ENCODE data around the gene FASTKD1.

FASTKD1 gene

DNA sequence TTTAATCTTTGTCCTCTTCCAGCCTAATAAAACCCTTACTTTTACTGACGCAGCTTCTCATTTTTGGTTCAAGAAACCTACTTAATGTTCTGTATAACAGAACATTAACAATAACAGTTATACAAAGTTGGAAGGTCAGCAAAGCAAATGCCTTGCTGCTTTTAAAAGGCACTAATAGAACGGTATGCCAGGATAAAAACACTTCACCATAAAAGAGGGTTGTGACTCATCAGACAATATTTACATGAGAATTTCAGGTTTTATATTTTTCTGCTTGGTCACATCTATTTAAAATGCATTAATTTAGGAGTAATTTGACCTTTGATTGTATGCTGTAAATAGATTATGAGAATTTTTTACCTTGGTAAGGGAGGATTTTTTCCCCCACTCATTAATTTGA is 61.1 kb downstream of the FASTKD1 start:
- 85 to 95% methylated on average over 2 of the region's 2 CpGs for WGBS, 2 experiments
- Histone ChIP-seq H3K4me3 (ENCODE audit: insufficient read depth, low read depth, low read length) (no peak overlapping the region), H3K27ac (ENCODE audit: insufficient read depth, low read depth, low read length, poor library complexity, severe bottlenecking) (no peak overlapping the region)

DNA sequence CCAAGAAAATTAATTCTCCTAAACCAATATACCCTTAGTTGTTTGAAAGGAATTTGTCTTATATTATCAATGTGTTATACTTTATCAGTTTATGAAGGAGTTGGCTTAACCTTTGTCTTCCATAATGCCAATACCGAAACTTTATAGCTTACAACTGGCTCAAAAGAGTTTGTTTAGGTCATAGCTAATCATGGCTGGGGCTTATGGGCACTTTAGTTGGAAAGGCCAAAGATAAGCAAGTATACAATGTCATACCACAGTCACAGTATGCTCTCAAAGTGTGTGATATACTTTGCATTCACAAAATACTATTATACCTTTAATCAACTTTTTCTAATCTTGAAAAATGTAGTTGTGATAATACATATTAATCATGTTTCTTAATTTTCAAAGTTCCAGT is 61.8 kb downstream of the FASTKD1 start:
- WGBS, 2 experiments: 94 to 100% methylated on average over 1 of the region's 1 CpG
- Histone ChIP-seq H3K9me3 (ENCODE audit: control insufficient read depth, low read length) (no peaks in the 10 kb centered on the region), H3K4me1 (ENCODE audit: control insufficient read depth, insufficient read depth, low read length) (peaks cover 6% of the 10 kb centered on the region), H3K4me3 (ENCODE audit: insufficient read depth, low read depth, low read length) (no peak overlapping the region), H3K27ac (ENCODE audit: insufficient read depth, low read depth, low read length, poor library complexity, severe bottlenecking) (no peak overlapping the region), H3K27me3 (ENCODE audit: control insufficient read depth, insufficient read depth, low read length, poor library complexity, severe bottlenecking) (no peaks in the 10 kb centered on the region), H3K36me3 (ENCODE audit: control insufficient read depth, insufficient read depth, low read length) (no peaks in the 10 kb centered on the region)

More for the DNA sequence above, 61.1 kb downstream of the FASTKD1 start:
- Histone ChIP-seq H3K27me3 (ENCODE audit: control insufficient read depth, insufficient read depth, low read length, poor library complexity, severe bottlenecking) (no peaks in the 10 kb centered on the region), H3K9me3 (ENCODE audit: control insufficient read depth, low read length) (no peaks in the 10 kb centered on the region), H3K36me3 (ENCODE audit: control insufficient read depth, insufficient read depth, low read length) (no peaks in the 10 kb centered on the region), H3K4me1 (ENCODE audit: control insufficient read depth, insufficient read depth, low read length) (peaks cover 6% of the 10 kb centered on the region)

DNA sequence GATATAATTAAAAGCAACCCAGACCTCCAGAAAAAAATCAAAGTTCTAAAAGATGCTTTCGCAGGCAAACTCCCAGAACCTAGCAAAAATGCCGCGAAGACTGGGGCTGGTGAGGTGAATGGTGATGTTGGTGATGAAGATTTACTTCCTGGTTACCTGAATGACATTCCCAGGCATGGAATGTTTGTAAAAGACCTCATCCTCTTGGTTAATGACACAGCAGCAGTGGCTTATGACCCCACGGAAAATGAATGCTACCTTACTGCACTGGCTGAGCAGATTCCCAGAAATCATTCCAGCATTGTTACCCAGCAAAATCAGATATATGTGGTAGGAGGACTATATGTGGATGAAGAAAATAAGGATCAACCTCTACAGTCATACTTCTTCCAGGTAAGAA is 63.2 kb downstream of the FASTKD1 start:
- H3K9me3 ChIP-seq (ENCODE audit: control insufficient read depth, low read length): no peaks in the 10 kb centered on the region
- no peaks in the 10 kb centered on the region for H3K36me3 ChIP-seq (ENCODE audit: control insufficient read depth, insufficient read depth, low read length)
- H3K27me3 ChIP-seq (ENCODE audit: control insufficient read depth, insufficient read depth, low read length, poor library complexity, severe bottlenecking): no peaks in the 10 kb centered on the region
- peaks cover 6% of the 10 kb centered on the region for H3K4me1 ChIP-seq (ENCODE audit: control insufficient read depth, insufficient read depth, low read length)
- 94 to 97% methylated on average over 4 of the region's 4 CpGs for WGBS, 2 experiments
- no peak overlapping the region for H3K4me3 ChIP-seq (ENCODE audit: insufficient read depth, low read depth, low read length)
- H3K27ac ChIP-seq (ENCODE audit: insufficient read depth, low read depth, low read length, poor library complexity, severe bottlenecking): no peak overlapping the region

DNA sequence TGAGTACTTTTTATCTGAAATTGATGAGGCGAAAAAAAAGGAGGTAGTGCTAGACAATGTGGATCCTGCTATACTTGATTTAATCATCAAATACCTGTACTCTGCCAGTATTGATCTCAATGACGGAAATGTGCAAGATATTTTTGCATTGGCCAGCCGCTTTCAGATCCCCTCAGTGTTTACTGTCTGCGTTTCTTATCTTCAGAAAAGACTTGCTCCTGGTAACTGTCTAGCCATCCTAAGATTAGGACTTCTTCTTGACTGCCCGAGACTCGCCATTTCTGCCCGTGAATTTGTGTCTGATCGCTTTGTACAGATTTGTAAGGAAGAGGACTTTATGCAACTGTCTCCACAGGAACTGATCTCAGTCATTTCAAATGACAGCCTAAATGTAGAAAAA is 63.7 kb downstream of the FASTKD1 start:
- no peaks in the 10 kb centered on the region for H3K36me3 ChIP-seq (ENCODE audit: control insufficient read depth, insufficient read depth, low read length)
- H3K9me3 ChIP-seq (ENCODE audit: control insufficient read depth, low read length): no peaks in the 10 kb centered on the region
- H3K27ac ChIP-seq (ENCODE audit: insufficient read depth, low read depth, low read length, poor library complexity, severe bottlenecking): no peak overlapping the region
- peaks cover 6% of the 10 kb centered on the region for H3K4me1 ChIP-seq (ENCODE audit: control insufficient read depth, insufficient read depth, low read length)
- H3K4me3 ChIP-seq (ENCODE audit: insufficient read depth, low read depth, low read length): no peak overlapping the region
- no peaks in the 10 kb centered on the region for H3K27me3 ChIP-seq (ENCODE audit: control insufficient read depth, insufficient read depth, low read length, poor library complexity, severe bottlenecking)
- 95 to 96% methylated on average over 7 to 8 of the region's 8 CpGs for WGBS, 2 experiments

GRCh38 chr2:169509298-169509885 is 64.3 kb downstream of the FASTKD1 start, which contains the start of gene KLHL41:
KLHL41 (plus strand) TSS chr2:169509702; CDS start chr2:169509779, 77 bp downstream.
- Histone ChIP-seq H3K4me3 (ENCODE audit: insufficient read depth, low read depth, low read length) (no peak within 1 kb of the TSS), H3K27me3 (ENCODE audit: control insufficient read depth, insufficient read depth, low read length, poor library complexity, severe bottlenecking) (no peaks in the 10 kb centered on the region), H3K4me1 (ENCODE audit: control insufficient read depth, insufficient read depth, low read length) (peaks cover 6% of the 10 kb centered on the region), H3K27ac (ENCODE audit: insufficient read depth, low read depth, low read length, poor library complexity, severe bottlenecking) (peak within 1 kb of the TSS; percentile 20), H3K36me3 (ENCODE audit: control insufficient read depth, insufficient read depth, low read length) (no peaks in the 10 kb centered on the region), H3K9me3 (ENCODE audit: control insufficient read depth, low read length) (no peaks in the 10 kb centered on the region)
- WGBS, 2 experiments: 56 to 58% methylated on average over 4 of the region's 4 CpGs

DNA sequence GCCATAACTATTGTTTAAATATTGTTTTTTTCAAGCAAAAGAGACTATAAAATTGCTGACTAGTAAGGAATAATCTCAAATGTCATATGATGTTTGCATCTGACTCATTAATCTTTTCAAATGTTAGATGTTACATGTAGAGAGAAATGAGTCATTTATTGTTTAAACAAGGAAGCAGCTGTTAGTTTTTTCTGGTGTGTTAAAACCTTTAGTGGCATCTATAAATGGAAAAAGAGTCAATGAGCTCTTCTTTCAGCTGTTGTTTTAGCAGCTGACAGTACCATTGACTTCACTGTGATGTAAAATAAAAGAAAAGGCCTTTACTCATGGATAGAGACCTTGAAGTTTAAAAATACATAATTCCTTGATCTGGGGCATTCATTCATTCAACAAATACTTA is 66.0 kb downstream of the FASTKD1 start:
- H3K9me3 ChIP-seq (ENCODE audit: control insufficient read depth, low read length): no peaks in the 10 kb centered on the region
- H3K4me3 ChIP-seq (ENCODE audit: insufficient read depth, low read depth, low read length): no peak overlapping the region
- no peaks in the 10 kb centered on the region for H3K27me3 ChIP-seq (ENCODE audit: control insufficient read depth, insufficient read depth, low read length, poor library complexity, severe bottlenecking)
- no peaks in the 10 kb centered on the region for H3K36me3 ChIP-seq (ENCODE audit: control insufficient read depth, insufficient read depth, low read length)
- no peak overlapping the region for H3K27ac ChIP-seq (ENCODE audit: insufficient read depth, low read depth, low read length, poor library complexity, severe bottlenecking)
- H3K4me1 ChIP-seq (ENCODE audit: control insufficient read depth, insufficient read depth, low read length): peaks cover 6% of the 10 kb centered on the region

GRCh38 chr2:169504651-169505050 is 69.0 kb downstream of the FASTKD1 start:
- H3K4me3 ChIP-seq (ENCODE audit: insufficient read depth, low read depth, low read length): no peak overlapping the region
- no peaks in the 10 kb centered on the region for H3K9me3 ChIP-seq (ENCODE audit: control insufficient read depth, low read length)
- H3K27me3 ChIP-seq (ENCODE audit: control insufficient read depth, insufficient read depth, low read length, poor library complexity, severe bottlenecking): no peaks in the 10 kb centered on the region
- no peaks in the 10 kb centered on the region for H3K36me3 ChIP-seq (ENCODE audit: control insufficient read depth, insufficient read depth, low read length)
- 89 to 97% methylated on average over 19 of the region's 19 CpGs for WGBS, 2 experiments
- no peak overlapping the region for H3K27ac ChIP-seq (ENCODE audit: insufficient read depth, low read depth, low read length, poor library complexity, severe bottlenecking)
- peaks cover 6% of the 10 kb centered on the region for H3K4me1 ChIP-seq (ENCODE audit: control insufficient read depth, insufficient read depth, low read length)

GRCh38 chr2:169495310-169495928 is 78.2 kb downstream of the FASTKD1 start:
- no peaks in the 10 kb centered on the region for H3K27me3 ChIP-seq (ENCODE audit: control insufficient read depth, insufficient read depth, low read length, poor library complexity, severe bottlenecking)
- H3K27ac ChIP-seq (ENCODE audit: insufficient read depth, low read depth, low read length, poor library complexity, severe bottlenecking): no peak overlapping the region
- no peak overlapping the region for H3K4me3 ChIP-seq (ENCODE audit: insufficient read depth, low read depth, low read length)
- no peaks in the 10 kb centered on the region for H3K9me3 ChIP-seq (ENCODE audit: control insufficient read depth, low read length)
- 90 to 93% methylated on average over 5 of the region's 5 CpGs for WGBS, 2 experiments
- peaks cover 4% of the 10 kb centered on the region for H3K36me3 ChIP-seq (ENCODE audit: control insufficient read depth, insufficient read depth, low read length)
- no peaks in the 10 kb centered on the region for H3K4me1 ChIP-seq (ENCODE audit: control insufficient read depth, insufficient read depth, low read length)

DNA sequence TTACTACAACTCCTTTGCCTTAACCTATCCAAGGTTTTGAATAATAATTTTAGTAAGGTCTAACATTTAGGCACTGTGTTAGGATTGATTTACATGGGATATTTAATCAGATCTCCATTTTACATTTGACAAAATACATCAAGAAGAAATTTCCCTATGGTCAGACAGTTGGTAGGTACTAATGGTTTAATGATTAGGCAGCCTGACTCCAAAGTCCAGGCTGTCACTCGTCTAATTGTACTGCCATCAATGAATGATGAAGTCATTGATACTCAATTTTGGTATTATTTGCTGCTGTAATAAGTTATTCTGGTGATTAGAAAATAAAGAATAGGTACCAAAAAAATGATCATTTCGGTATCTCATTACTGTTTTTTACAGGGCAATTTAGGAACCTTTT is 80.3 kb downstream of the FASTKD1 start:
- H3K36me3 ChIP-seq (ENCODE audit: control insufficient read depth, insufficient read depth, low read length): peaks cover 4% of the 10 kb centered on the region
- 94% methylated on average over 2 of the region's 2 CpGs for WGBS, 2 experiments
- no peaks in the 10 kb centered on the region for H3K4me1 ChIP-seq (ENCODE audit: control insufficient read depth, insufficient read depth, low read length)

GRCh38 chr2:169491378-169491777 is 82.3 kb downstream of the FASTKD1 start:
- Histone ChIP-seq H3K4me1 (ENCODE audit: control insufficient read depth, insufficient read depth, low read length) (no peaks in the 10 kb centered on the region), H3K27me3 (ENCODE audit: control insufficient read depth, insufficient read depth, low read length, poor library complexity, severe bottlenecking) (no peaks in the 10 kb centered on the region), H3K36me3 (ENCODE audit: control insufficient read depth, insufficient read depth, low read length) (peaks cover 4% of the 10 kb centered on the region), H3K4me3 (ENCODE audit: insufficient read depth, low read depth, low read length) (no peak overlapping the region), H3K9me3 (ENCODE audit: control insufficient read depth, low read length) (no peaks in the 10 kb centered on the region), H3K27ac (ENCODE audit: insufficient read depth, low read depth, low read length, poor library complexity, severe bottlenecking) (no peak overlapping the region)

More for the DNA sequence above, 80.3 kb downstream of the FASTKD1 start:
- Histone ChIP-seq H3K9me3 (ENCODE audit: control insufficient read depth, low read length) (no peaks in the 10 kb centered on the region), H3K27me3 (ENCODE audit: control insufficient read depth, insufficient read depth, low read length, poor library complexity, severe bottlenecking) (no peaks in the 10 kb centered on the region), H3K4me3 (ENCODE audit: insufficient read depth, low read depth, low read length) (no peak overlapping the region), H3K27ac (ENCODE audit: insufficient read depth, low read depth, low read length, poor library complexity, severe bottlenecking) (no peak overlapping the region)

Data from ectodermal cell (in vitro differentiated cells).